Measurements from ENCODE around the gene GJA9. TPM values are rescaled to one million over a fixed set of nuclear protein-coding genes. Genes with fewer than 3 reads are reported as not detected.

Gene GJA9
- not detected for total RNA-seq

GRCh38 chr1:38881487-38881886 lies at the start of gene GJA9:
Gene GJA9 (minus strand): TSS chr1:38881587. CDS start chr1:38876098, 5,489 bp downstream.
- H3K36me3 ChIP-seq = no peaks in the 10 kb centered on the region
- H3K4me3 ChIP-seq = no peak within 1 kb of the TSS
- no peaks in the 10 kb centered on the region for H3K9me3 ChIP-seq
- no peak within 1 kb of the TSS for H3K27ac ChIP-seq (replicated peaks in 1 of 4)
- no peaks in the 10 kb centered on the region for H3K27me3 ChIP-seq
- intact Hi-C loops (cut with DNase I) = no loop called here
- H3K4me1 ChIP-seq = no peaks in the 10 kb centered on the region
- DNase-seq (ENCODE audit: extremely low spot score) = no peak
- no peak for TF ChIP-seq POLR2AphosphoS5 (IDR thresholded peaks at IDR 0.05)

- 82% methylated on average over 3 of the region's 6 CpGs for WGBS
- no peak overlapping the region for H3K4me3 ChIP-seq
- TF ChIP-seq CTCF (IDR thresholded peaks at IDR 0.05) = no peak
- TF ChIP-seq POLR2A (IDR thresholded peaks at IDR 0.05; ENCODE audit: low read depth) = no peak
- TF ChIP-seq EP300 (IDR thresholded peaks at IDR 0.05) = no peak
- no peak for TF ChIP-seq POLR2AphosphoS5 (IDR thresholded peaks at IDR 0.05)
- DNase-seq (ENCODE audit: extremely low spot score) = no peak
- H3K4me1 ChIP-seq = no peaks in the 10 kb centered on the region
- H3K36me3 ChIP-seq = no peaks in the 10 kb centered on the region
- H3K27ac ChIP-seq (replicated peaks in 1 of 4) = no peak overlapping the region
- no peaks in the 10 kb centered on the region for H3K9me3 ChIP-seq
- intact Hi-C loops (cut with DNase I) = no loop called here
- H3K27me3 ChIP-seq = no peaks in the 10 kb centered on the region
Observed at GRCh38 chr1:38929476-38929875, 48.1 kb upstream of the GJA9 start.

- no peak for TF ChIP-seq POLR2A (IDR thresholded peaks at IDR 0.05; ENCODE audit: low read depth)
- no peak for TF ChIP-seq POLR2AphosphoS5 (IDR thresholded peaks at IDR 0.05)
- no peak for TF ChIP-seq CTCF (IDR thresholded peaks at IDR 0.05)
- TF ChIP-seq EP300 (IDR thresholded peaks at IDR 0.05) = no peak
- intact Hi-C loops (cut with DNase I) = no loop called here
- Histone ChIP-seq H3K27ac (replicated peaks in 1 of 4) (no peak overlapping the region), H3K27me3 (no peaks in the 10 kb centered on the region), H3K9me3 (no peaks in the 10 kb centered on the region), H3K36me3 (no peaks in the 10 kb centered on the region), H3K4me3 (no peak overlapping the region), H3K4me1 (no peaks in the 10 kb centered on the region)
- WGBS = 79% methylated on average over 8 of the region's 8 CpGs
- DNase-seq (ENCODE audit: extremely low spot score) = no peak
Observed at GRCh38 chr1:38929054-38929453, 47.7 kb upstream of the GJA9 start.

- intact Hi-C loops (cut with DNase I) = no loop called here
- TF ChIP-seq POLR2AphosphoS5 (IDR thresholded peaks at IDR 0.05) (no peak), EP300 (IDR thresholded peaks at IDR 0.05) (no peak), POLR2A (IDR thresholded peaks at IDR 0.05; ENCODE audit: low read depth) (no peak), CTCF (IDR thresholded peaks at IDR 0.05) (no peak)
- WGBS = 86% methylated on average over 2 of the region's 3 CpGs
- Histone ChIP-seq H3K36me3 (no peaks in the 10 kb centered on the region), H3K4me1 (no peaks in the 10 kb centered on the region), H3K9me3 (no peaks in the 10 kb centered on the region), H3K4me3 (no peak overlapping the region), H3K27me3 (no peaks in the 10 kb centered on the region), H3K27ac (replicated peaks in 1 of 4) (no peak overlapping the region)
- no peak for DNase-seq (ENCODE audit: extremely low spot score)
Observed at GRCh38 chr1:38926091-38926490, 44.7 kb upstream of the GJA9 start.

GRCh38 chr1:38925391-38925790 lies 44.0 kb upstream of the GJA9 start:
- TF ChIP-seq EP300 (IDR thresholded peaks at IDR 0.05) = no peak
- WGBS = 81% methylated on average over 2 of the region's 2 CpGs

GRCh38 chr1:38923607-38924006 lies 42.2 kb upstream of the GJA9 start:
- Histone ChIP-seq H3K36me3 (no peaks in the 10 kb centered on the region), H3K27me3 (no peaks in the 10 kb centered on the region), H3K4me1 (no peaks in the 10 kb centered on the region), H3K4me3 (no peak overlapping the region), H3K9me3 (no peaks in the 10 kb centered on the region), H3K27ac (replicated peaks in 1 of 4) (no peak overlapping the region)
- TF ChIP-seq POLR2AphosphoS5 (IDR thresholded peaks at IDR 0.05) (no peak), CTCF (IDR thresholded peaks at IDR 0.05) (no peak), EP300 (IDR thresholded peaks at IDR 0.05) (no peak)
- 96% methylated on average over 3 of the region's 3 CpGs for WGBS
- DNase-seq (ENCODE audit: extremely low spot score) = no peak
- intact Hi-C loops (cut with DNase I) = no loop called here

More at GRCh38 chr1:38925391-38925790, 44.0 kb upstream of the GJA9 start:
- no peaks in the 10 kb centered on the region for H3K4me1 ChIP-seq
- no peaks in the 10 kb centered on the region for H3K36me3 ChIP-seq
- no peak for DNase-seq (ENCODE audit: extremely low spot score)
- intact Hi-C loops (cut with DNase I) = no loop called here
- H3K4me3 ChIP-seq = no peak overlapping the region
- no peak overlapping the region for H3K27ac ChIP-seq (replicated peaks in 1 of 4)
- H3K27me3 ChIP-seq = no peaks in the 10 kb centered on the region
- no peaks in the 10 kb centered on the region for H3K9me3 ChIP-seq

Measured in esophagus muscularis mucosa (tissue), 4 donors.